ENCODE measurements around the gene DGKA. TPM values are rescaled to one million over a fixed set of nuclear protein-coding genes. Genes with fewer than 3 reads are reported as not detected.
A peak's percentile ranks its signal among the peaks of the same experiment; 100 is the strongest.

Gene DGKA
- total RNA-seq, 1 experiment from 2014 or later, result 27.2 TPM

DNA sequence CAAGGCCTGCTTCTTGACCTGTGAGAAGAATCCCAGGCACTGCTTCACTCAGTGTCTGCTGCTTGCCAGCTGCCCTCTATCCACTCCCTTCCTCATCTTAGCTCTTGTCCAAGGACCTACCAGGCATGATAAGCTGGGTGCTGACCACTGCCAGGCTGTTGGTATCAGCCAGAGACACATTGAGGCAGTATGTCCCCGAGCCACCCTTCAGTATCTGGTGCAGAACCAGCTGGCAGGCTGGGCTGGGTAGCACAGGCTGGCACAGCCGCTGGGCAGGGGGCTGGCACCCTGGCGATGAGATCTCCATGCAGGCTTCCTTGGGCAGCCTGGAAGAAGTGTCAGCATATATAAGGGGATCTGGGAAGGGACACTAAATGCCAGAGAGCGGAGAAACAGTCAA lies 24.4 kb downstream of the DGKA start:
- Histone ChIP-seq H3K27ac (ENCODE audit: low read length) (no peak overlapping the region), H3K79me2 (ENCODE audit: low read length) (no peaks in the 10 kb centered on the region), H3F3A (ENCODE audit: low read length, unreplicated experiment) (peaks cover 6% of the 10 kb centered on the region), H4K20me1 (ENCODE audit: low read length) (no peaks in the 10 kb centered on the region), H3K9me2 (replicated peaks; ENCODE audit: low read length) (no peaks in the 10 kb centered on the region), H3K36me3 (ENCODE audit: low read depth, low read length) (peaks cover 4% of the 10 kb centered on the region; the same call in 1 of the 2 replicates), H3K27me3 (ENCODE audit: low read length) (no peaks in the 10 kb centered on the region), H2AFZ (ENCODE audit: low read length) (no peak overlapping the region), H3K9ac (ENCODE audit: low read length) (no peak overlapping the region), H3K4me1 (ENCODE audit: insufficient read depth, low read length) (peaks cover 27% of the 10 kb centered on the region), H3K4me2 (ENCODE audit: low read length) (no peak overlapping the region), H3K9me3 (ENCODE audit: low read length) (no peaks in the 10 kb centered on the region), H3K4me3 (ENCODE audit: low read length) (no peak overlapping the region)
- no peak for TF ChIP-seq EZH2 (IDR thresholded peaks at IDR 0.05; ENCODE audit: low read length, unreplicated experiment)
- TF ChIP-seq, protein P1, sequence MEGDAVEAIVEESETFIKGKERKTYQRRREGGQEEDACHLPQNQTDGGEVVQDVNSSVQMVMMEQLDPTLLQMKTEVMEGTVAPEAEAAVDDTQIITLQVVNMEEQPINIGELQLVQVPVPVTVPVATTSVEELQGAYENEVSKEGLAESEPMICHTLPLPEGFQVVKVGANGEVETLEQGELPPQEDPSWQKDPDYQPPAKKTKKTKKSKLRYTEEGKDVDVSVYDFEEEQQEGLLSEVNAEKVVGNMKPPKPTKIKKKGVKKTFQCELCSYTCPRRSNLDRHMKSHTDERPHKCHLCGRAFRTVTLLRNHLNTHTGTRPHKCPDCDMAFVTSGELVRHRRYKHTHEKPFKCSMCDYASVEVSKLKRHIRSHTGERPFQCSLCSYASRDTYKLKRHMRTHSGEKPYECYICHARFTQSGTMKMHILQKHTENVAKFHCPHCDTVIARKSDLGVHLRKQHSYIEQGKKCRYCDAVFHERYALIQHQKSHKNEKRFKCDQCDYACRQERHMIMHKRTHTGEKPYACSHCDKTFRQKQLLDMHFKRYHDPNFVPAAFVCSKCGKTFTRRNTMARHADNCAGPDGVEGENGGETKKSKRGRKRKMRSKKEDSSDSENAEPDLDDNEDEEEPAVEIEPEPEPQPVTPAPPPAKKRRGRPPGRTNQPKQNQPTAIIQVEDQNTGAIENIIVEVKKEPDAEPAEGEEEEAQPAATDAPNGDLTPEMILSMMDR (conservative IDR thresholded peaks at IDR 0.05; ENCODE audit: low read depth, low read length), result no peak
- no peak for TF ChIP-seq EZH2phosphoT487 (IDR thresholded peaks at IDR 0.05; ENCODE audit: borderline replicate concordance, low read length)
- ATAC-seq (no peak; the same call in 1 of the 2 replicates), DNase-seq (no peak)
- intact Hi-C loops (cut with micrococcal nuclease), result no loop called here
- CTCF ChIA-PET, result no interaction called here
- no TSS peak for BruUV-seq (replicated peaks)
- POLR2A ChIA-PET (ENCODE audit: unreplicated experiment), result no interaction called here

DNA sequence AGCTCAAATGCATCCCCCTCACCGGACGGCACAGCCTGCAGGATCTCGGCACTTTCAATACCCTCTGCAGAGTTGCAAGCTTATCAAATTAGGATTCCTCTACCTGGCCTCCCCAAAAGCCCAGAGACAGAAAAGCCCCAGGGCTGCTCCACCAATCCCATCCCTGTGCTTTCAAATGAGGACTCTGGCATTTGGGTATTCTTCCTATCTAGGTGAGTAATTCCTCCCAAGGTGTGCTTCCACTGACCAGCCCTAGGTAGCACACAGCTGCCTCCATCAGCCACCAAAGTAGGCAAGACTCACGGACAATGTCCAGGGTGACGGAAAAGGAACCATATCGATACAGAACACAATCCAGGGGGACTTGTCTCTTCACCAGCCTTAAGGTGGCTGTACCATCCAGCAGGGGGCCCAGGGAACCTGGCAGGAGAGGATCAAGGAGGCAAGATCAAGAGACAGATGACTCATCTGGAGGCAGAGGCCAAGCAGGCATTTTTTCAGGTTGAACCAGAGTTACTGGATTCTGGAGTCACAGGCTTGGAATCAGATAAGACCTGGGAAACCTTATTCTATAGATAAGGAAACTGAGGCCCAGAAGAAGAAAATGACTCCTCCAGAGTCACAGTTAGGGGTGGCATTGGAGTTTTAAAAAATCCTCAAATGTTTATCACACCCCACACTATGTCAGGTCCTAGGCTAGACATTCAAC lies 25.0 kb downstream of the DGKA start:
- no peak overlapping the region for H2AFZ ChIP-seq (ENCODE audit: low read length)
- CTCF ChIA-PET, result interaction anchor here (1.0 kb wide), 1 partner anchor 18 kb away, joined by 3 read pairs; the partner anchor contains the start of gene RAB5B
- H3K36me3 ChIP-seq (ENCODE audit: low read depth, low read length), result peaks cover 4% of the 10 kb centered on the region; the same call in 1 of the 2 replicates
- no peak overlapping the region for H3K4me3 ChIP-seq (ENCODE audit: low read length)
- peak; percentile 96 for ATAC-seq
- TF ChIP-seq, protein P1 (conservative IDR thresholded peaks at IDR 0.05; ENCODE audit: low read depth, low read length), result peak; percentile 89
- no peak for TF ChIP-seq EZH2 (IDR thresholded peaks at IDR 0.05; ENCODE audit: low read length, unreplicated experiment)
- no peak overlapping the region for H3K27ac ChIP-seq (ENCODE audit: low read length)
- no peaks in the 10 kb centered on the region for H3K9me2 ChIP-seq (replicated peaks; ENCODE audit: low read length)
- H3K79me2 ChIP-seq (ENCODE audit: low read length), result no peaks in the 10 kb centered on the region
- no peaks in the 10 kb centered on the region for H3K27me3 ChIP-seq (ENCODE audit: low read length)
- H3K9me3 ChIP-seq (ENCODE audit: low read length), result no peaks in the 10 kb centered on the region
- peaks cover 6% of the 10 kb centered on the region for H3F3A ChIP-seq (ENCODE audit: low read length, unreplicated experiment)
- H4K20me1 ChIP-seq (ENCODE audit: low read length), result no peaks in the 10 kb centered on the region
- POLR2A ChIA-PET (ENCODE audit: unreplicated experiment), result no interaction called here
- peaks cover 27% of the 10 kb centered on the region for H3K4me1 ChIP-seq (ENCODE audit: insufficient read depth, low read length)
- BruUV-seq (replicated peaks), result TSS peak; percentile 6
- intact Hi-C loops (cut with micrococcal nuclease), result loop anchor here (1.0 kb wide), 1 partner anchor 85 kb away; the partner anchor contains the start of gene RPS26
- H3K4me2 ChIP-seq (ENCODE audit: low read length), result peak overlapping the region; percentile 43
- H3K9ac ChIP-seq (ENCODE audit: low read length), result no peak overlapping the region
- DNase-seq, result peak; percentile 95

Data from PC-3 (cell line).